ENCODE results near the gene SLC33A1.
"Not testable (repeated sequence)": the region's sequence is repeated elsewhere in the genome, so short reads cannot be mapped to it uniquely, and the experiment has no call there.

SLC33A1 gene

DNA sequence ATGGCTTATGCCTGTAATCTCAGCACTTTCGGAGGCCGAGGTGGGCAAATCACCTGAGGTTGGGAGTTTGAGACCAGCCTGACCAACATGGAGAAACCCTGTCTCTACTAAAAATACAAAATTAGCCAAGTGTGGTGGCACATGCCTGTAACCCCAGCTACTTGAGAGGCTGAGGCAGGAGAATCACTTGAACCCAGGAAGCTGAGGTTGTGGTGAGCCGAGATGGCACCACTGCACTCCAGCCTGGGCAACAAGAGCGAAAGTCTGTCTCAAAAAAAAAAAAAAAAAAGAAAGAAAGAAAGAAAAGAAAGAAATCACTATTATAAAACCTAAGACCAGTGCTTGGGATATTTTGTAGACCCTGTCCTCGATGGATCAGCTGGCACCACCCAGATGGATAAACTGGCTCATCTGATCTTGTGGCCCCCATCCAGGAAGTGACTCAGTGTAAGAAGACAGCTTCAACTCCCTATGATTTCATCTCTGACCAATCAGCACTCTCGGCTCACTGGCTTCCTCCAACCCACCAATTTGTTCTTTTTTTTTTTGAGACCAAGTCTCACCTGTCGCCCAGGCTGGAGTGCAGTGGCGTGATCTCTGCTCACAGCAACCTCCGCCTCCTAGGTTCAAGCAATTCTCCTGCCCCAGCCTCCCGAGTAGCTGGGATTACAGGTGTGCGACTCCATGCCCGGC, 8.2 kb upstream of the SLC33A1 start:
- DNase-seq (ENCODE audit: low spot score): not testable (repeated sequence)

GRCh38 chr3:155861476-155862183, 7.4 kb upstream of the SLC33A1 start:
- DNase-seq (ENCODE audit: low spot score): no peak

DNA sequence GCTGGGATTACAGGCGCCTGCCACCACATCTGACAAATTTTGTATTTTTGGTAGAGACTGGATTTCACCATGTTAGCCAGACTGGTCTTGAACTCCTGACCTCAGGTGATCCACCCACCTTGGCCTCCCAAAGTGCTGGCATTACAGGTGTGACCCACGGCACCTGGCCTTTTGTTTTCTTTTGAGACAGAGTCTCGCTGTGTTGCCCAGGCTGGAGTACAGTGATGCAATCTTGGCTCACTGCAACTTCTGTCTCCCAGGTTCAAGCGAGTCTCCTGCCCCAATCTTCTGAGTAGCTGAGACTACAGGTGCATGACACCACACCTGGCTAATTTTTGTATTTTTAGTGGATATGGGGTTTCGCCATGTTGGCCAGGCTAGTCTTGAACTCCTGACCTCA, 6.2 kb upstream of the SLC33A1 start:
- not testable (repeated sequence) for DNase-seq (ENCODE audit: low spot score)

DNA sequence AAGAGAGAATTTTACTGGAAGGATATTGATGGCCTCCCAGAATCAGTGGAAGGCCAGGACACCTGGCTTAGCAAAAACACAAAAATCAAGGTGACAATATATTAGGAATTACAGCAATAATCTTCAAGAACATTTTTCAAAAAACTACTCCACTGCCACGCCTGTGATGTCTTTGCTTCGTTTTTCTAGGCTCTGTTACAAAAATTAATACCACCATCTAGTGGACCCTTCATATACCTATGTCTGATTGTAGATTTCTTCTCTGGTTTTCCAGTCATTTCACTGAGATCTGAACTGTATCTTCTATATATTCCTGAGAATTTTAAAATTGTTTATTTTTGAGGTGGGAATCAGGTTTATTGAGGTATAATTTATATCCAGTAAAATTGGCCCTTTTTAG, 5.6 kb upstream of the SLC33A1 start:
- peak; percentile 36 for DNase-seq (ENCODE audit: low spot score)

- no peak for DNase-seq (ENCODE audit: low spot score)
Observed at GRCh38 chr3:155853214-155854140, 750 bp downstream of the SLC33A1 start.

- no peak for DNase-seq (ENCODE audit: low spot score)
Observed at GRCh38 chr3:155852341-155852740, 1.9 kb downstream of the SLC33A1 start.

GRCh38 chr3:155849404-155849803, 4.8 kb downstream of the SLC33A1 start:
- not testable (repeated sequence) for DNase-seq (ENCODE audit: low spot score)

DNA sequence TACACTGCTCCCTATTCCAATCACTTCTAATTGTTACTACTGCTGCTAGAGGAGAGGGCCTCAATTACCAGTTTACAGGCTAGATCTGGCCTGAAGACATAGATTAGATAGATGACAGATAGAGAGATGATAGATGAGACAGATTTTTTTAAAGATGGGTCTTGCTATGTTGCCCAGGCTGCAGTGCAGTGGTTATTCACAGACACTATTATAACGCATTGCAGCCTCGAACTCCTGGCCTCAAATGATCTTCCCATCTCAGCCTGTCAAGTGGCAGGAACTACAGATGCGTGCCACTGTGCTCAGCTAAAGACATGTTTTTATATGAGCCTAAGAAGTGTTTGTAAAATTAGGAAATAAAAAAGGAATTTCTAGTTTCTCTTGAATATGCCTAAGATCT, 6.2 kb downstream of the SLC33A1 start:
- DNase-seq (ENCODE audit: low spot score): no peak

GRCh38 chr3:155846119-155846518, 8.1 kb downstream of the SLC33A1 start:
- no peak for DNase-seq (ENCODE audit: low spot score)

- DNase-seq (ENCODE audit: low spot score): no peak
Observed at GRCh38 chr3:155843569-155843968, 10.7 kb downstream of the SLC33A1 start.

GRCh38 chr3:155835341-155836071, 18.7 kb downstream of the SLC33A1 start:
- DNase-seq (ENCODE audit: low spot score): no peak

DNA sequence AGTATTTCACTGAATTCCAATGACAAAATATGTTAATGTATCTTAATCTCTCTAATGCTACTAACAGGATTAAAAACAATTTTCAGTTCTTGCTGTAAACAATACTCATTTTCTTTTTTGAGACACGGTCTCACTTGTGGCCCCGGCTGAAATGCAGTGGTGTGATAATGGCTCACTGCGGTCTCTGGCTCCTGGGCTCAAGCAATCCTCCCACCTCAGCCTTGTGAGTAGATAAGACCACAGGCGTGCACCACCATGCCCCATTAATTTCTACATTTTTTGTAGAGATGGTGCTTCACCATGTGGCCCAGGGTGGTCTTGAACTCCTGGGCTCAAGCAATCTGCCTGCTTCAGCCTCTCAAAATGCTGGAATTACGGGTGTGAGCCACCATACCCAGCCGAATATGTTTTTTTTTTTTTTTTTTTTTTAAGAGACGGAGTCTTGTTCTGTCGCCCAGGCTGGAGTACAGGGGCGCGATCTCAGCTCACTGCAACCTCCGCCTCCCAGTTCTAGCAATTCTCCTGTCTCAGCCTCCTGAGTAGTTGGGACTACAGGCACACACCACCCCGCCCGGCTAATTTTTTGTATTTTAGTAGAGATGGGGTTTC, 25.6 kb downstream of the SLC33A1 start:
- DNase-seq (ENCODE audit: low spot score): not testable (repeated sequence)

GRCh38 chr3:155815030-155815545, 39.1 kb downstream of the SLC33A1 start:
- no peak for DNase-seq (ENCODE audit: low spot score)

- not testable (repeated sequence) for DNase-seq (ENCODE audit: low spot score)
Observed at GRCh38 chr3:155813224-155813623, 41.0 kb downstream of the SLC33A1 start.

DNA sequence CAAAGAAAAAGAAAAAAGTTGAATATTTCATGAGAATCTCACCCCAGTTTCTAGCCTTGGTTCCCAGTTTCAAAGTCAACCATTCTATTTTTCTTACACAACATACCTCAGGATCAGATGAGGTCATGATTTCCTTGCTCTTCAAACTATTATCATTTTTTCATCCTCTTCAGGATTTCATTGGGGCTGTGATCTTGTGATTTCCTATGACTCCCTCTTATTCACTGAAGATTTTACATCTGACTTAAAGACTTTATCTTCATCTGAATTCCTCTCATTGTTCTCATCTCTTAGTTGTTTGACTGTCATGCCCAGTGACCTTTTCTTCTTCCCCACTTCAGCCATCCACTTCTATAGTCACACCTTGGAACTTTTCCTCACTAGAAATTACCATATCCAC, 45.0 kb downstream of the SLC33A1 start:
- no peak for DNase-seq (ENCODE audit: low spot score)

GRCh38 chr3:155807823-155808222, 46.4 kb downstream of the SLC33A1 start:
- no peak for DNase-seq (ENCODE audit: low spot score)

- DNase-seq (ENCODE audit: low spot score): peak; percentile 61
Observed at GRCh38 chr3:155805802-155806618, 48.2 kb downstream of the SLC33A1 start, which contains the start of gene C3orf33. TSS of gene C3orf33 (minus strand) at chr3:155806278. CDS start at chr3:155806252, 26 bp downstream.

GRCh38 chr3:155805204-155805801, 48.9 kb downstream of the SLC33A1 start:
- no peak for DNase-seq (ENCODE audit: low spot score)

- DNase-seq (ENCODE audit: low spot score): no peak
Observed at GRCh38 chr3:155804323-155804722, 49.9 kb downstream of the SLC33A1 start.

DNA sequence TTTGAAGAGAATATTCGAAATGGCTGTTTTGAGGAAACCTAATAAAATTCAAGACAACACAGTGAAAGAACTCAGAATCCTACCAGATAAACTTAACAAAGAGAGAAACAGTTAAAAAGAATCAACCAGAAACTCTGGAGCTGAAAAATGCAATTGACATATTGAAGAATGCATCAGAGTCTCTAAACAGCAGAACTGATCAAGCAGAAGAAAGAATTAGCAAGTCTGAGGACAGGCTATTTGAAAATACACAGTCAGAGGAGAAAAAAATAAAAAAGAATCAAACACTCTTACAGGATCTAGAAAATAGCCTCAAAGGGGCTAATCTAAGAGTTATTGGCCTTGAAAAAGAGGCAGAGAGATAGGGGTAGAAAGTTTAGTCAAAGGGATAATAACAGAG, 61.7 kb downstream of the SLC33A1 start:
- DNase-seq (ENCODE audit: low spot score): no peak
